Effector CD4-positive, alpha-beta T cell (primary cell): ENCODE measurements around the gene NID2.

Source experiments
- DNase-seq: peaks from one replicate; pipeline ENCODE4 v3.0.0-alpha.2; 2020

The NID2 gene

DNA sequence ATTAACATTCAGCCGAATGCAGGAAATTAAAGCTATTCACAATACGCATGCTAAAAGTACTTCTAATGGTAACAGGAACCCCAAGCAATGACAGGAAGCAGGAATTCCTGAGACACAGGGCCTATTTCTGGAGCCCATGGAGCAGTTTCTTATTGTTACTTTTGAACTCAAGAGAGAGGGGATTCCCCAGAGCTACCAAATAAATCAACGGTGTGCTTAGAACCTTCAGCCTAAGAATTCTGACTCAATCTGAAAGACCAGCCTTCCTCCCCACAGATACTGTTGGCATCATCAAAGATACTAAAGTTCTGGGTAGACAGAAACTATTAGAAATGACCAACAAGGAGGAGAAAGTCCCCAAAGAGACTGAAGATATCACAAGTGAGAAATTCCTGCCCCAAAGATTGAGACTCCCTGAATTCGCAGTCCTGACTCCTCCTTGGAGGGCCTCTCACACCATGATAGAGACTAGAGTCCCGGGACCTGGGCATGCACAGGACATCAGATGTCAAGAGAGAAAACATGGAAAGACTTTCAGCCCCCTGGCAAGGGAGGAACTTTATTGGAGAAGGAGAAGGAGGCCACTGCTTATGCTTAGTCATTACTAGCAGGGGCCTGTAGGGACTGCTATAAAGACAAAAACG, 46.8 kb downstream of the NID2 start:
- no peak for DNase-seq

DNA sequence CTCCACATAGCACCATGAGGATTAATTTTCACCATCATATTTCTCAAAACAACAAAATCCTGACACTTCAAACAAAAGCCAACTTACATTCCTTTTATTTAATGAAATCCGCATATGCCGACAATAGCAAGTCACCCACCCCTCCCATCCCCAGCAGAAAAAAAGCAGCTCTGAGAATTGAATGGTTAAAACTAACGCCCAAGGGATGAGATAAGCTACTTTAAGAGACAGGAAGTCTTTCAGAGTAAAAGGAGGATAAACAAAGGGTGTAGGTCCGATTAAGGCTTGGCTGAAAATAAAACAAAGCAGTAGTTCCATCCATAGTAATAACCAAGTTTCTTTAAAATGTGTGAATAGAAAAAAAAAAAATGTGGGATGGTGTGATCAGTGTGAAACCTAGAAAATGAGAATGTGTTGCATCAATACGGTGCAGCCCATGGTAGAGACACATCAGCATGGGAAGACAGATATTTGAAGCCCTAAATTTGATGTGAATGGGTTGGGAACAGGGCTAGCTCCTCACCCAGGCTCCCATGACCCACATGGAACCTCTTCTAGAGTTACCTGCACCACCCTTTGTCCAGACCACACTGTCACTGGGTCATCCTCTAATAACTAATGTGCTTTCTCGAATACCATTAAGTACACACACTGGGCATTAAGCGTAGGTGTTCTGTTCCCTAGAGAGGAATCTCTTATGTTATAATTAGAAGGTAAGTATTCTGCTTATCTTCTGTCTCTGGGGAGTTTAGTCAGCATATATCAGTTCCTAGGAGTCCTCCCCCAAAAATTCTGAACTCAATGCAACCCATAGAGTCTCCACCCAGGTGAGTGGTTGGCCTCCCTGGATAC, 47.8 kb downstream of the NID2 start:
- DNase-seq: no peak

DNA sequence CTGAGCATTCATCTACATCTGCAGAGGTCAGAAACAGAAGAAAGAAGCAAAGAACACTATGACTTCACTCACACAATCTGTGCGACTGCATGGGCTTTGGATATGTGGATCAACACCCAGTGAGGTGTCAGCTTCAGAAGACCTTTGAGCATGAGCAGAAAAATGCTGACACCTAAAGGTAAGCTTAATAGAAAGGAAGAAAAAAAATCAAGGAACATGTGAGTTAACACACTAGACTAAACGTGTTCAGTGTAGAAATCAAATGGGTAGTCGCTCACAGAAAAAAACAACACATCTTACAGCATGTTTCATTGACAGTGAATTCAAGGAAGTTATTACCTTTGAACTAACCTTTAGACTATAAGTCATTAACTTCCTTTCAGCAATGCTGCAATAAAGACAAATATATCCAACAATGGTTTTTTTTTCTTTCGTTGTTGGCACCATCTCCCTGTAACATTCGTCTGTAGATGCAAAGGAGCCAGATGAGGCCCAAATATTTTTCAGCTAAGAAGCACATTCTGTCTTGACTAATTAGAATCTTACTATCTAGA, 48.6 kb downstream of the NID2 start:
- no peak for DNase-seq

DNA sequence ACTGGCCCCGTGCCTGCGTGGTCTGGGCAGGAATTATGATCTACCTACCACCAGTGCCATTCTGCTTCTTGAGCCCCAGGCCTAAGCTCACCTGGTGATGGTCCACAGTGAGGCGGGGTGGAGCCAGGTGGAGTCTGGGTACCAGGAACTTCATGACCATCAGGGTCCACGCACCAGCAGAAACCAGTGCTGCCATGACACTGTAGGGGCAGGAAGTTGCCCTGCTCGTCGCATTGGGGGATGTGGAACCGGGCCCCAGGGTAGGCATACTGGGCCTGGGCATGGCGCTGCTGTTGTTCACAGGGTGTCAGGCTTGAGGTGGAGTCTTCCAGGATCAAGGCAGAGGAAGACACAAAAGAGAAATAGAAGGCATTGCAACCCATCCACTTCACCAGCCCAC, 49.9 kb downstream of the NID2 start:
- no peak for DNase-seq

DNA sequence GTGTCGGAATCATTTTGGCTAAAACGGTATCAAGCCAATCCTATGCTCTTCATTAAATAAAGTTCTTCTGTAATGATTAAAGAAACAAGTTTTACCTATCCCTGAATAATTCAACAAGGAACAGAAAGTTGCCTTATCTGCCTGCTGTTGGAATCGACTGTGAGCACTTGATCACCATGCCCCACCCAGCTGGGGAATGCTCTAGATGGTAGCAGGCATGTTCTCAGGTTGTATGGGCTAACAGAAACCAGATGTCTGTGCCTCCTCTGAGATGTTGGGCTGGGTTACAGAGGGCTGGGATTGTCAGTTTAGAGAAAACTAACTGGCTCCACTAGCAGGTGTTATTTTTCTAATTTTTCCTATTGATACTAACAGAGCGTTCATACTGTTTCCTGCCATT, 50.6 kb downstream of the NID2 start:
- DNase-seq: no peak

DNA sequence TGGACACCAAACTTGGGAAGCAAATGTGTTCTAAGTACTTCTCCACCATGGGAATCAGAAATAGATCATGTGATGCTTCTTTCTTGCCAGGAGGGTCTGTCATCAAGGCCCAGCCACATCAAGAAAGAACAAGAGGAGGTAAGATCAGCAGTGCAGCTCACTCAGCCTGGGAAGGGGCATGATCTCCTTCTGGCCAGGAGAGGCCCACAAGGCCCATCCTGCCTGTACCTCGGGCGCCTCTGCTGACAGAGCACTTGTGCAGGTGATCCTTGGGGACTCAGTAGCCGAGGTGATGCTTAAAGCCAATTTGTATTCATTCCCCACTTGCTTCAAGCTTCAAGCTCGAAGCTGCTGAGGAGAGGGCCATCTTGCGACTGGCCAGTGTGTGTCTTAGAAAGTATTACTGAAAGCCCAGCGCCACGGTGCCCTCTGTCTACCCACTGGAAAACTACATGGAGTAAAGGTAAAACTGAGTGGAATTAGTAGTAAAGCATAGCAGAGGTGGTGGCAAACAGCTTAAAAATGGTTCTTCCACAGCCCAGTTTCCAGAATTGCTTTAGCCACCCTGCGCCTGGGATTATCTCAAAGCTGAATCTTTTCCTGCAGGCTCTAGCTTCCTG, 53.3 kb downstream of the NID2 start:
- no peak for DNase-seq

DNA sequence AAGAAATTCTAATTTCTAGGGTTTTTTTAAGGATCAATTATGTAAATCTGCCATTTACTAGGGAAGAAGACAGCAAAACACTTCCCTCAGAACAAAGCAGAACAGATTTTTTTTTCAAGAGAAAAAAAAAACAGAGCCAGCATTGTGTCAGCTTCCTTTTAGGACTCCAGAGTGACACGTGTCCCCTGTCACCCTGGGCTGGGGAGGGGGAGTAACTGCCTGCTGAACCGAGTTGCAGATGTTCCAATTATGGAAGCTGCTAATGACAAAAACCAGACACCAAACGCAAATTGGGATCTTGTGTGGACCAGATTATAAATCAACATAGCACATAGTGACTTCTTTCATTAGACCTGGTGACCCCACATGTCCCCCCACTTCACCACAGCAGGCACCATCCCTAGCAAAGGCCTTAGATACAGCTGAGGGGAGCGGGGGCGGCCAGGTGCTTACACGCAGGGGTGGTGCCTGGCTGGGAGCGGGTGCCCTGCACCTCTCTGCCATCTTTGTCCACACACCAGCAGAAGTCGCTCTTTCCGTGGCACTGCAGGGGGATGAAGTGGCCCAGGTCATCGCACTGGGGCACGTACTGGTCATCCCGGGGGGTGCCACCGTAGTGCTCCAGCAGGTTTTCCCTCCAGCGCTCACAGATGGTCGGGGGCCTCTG, 54.1 kb downstream of the NID2 start:
- no peak for DNase-seq

DNA sequence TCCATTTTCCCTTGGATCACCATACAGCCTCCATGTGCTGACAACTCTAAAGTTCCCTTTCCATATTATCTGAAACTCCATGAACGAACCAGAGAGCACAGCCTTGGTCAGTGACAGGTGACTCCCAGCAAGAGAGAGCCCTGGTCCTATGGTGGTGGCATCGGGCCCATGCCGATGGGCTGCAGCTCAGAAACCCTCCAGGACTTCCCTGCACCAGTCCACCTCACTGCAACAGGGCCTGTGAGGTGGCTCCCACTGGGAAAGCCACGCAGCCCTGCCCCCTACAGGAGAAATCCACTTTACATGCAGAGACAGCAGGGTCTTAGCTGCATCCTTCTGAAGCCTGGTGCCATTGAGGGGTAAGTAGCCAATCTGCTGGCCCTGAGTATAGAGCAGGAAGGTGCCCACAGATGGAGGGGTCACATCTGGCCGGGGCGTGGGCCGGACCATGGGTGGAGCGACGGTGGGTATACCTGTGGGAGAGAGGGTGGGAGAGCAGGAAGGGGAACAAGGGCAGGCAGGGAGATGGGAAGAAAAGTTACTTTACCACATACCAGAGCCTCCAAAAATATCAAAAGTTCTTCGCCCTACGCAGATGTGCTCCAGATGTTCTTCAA, 54.8 kb downstream of the NID2 start:
- DNase-seq: no peak

DNA sequence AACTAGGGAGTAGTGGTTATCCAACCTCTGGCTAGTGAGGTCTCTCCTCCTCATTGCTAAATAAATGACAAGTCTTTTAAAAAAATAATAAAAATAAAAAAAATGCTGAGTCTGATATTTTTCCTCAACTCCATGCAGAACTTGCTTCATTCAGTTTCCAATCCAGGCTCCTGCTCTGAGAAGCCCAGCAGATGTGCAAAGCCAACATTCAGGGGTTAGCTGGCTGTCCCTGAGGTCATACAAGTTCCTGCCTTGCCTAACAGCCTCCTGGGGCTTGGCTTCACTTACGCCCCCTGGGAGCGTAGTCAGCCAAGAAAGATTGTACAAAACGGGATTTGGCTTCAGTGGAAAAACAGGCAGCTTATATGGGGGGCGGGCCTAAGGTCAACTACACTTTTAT, 56.2 kb downstream of the NID2 start:
- DNase-seq: no peak

DNA sequence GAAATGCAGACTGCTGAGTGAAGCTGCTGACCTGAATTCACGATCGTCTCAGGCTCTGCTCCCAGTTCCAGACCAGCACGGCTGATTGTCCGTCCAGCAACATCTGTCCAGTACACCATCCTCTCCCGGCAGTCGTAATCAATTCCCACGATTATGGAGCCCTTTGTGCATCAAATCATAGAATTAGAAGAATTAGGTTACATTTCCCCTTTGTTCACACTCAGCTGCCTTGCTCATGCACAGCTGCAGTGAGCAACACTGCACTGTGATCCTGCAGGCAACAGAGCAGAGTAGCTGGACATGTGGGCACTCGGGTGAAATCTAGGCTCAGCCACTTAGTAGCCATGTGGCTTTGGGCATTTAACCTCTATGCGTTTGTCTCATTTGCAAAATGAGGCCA, 57.3 kb downstream of the NID2 start:
- DNase-seq: no peak

DNA sequence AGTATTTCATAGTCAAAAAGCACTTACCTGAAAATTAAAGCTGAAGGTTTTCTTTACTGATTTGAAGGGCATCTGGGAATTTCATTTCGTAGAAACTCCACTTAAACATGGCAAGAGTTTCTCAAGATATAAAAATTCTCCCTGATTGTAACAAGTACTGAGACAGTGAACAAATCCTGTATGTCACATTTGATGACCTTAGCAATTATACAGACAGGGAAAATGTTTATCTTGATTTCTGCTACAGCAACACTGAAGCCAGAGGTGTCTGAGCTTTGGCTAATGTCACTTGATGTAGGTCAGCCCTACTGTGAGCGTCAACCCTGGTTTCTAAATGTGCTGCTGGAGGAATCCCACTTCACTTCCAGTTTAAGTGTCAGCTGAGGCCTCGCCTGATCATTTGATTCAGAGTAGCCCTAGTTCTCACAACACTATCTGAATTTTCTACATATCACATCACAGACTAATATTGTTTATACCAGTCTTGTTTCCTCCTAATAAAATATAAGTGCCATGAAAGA, 58.6 kb downstream of the NID2 start:
- DNase-seq: no peak

DNA sequence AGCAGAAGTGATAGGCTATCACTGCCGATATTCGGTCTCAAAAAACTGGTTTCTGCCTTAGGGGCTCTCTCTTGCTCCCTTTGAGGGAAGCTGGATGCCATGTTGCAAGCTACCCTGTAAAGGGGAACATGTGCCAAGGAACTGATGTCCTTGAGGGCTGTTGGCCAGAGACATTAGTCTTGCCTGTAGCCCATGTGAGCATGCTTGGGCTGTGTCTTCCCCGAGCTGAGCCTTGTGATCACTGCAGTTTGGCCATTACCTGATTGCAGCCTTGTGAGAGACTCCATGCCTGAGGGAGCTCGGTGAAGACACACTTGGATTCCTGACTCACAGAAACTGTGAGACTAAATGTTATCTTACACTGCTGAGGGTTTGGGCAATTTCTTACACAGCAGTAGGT, 60.7 kb downstream of the NID2 start:
- no peak for DNase-seq

DNA sequence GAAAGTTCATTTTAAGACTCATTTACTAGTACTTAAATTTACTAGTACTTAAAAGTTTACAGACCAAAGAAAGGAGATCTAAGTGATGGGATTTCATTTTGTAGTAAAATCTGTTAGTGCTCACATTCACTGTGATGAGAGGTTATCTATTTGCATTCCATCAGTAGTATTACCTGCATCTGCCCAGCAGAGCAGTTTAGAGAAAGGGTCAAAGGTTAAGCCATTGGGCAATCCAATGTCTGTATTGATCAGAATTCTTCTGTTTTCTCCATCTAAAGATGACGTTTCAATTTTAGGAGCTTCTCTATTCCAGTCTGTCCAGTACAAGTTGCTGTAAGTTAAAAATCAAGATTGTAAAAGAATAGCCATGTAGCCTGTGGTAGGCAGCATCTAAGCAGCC, 61.2 kb downstream of the NID2 start:
- DNase-seq: no peak

DNA sequence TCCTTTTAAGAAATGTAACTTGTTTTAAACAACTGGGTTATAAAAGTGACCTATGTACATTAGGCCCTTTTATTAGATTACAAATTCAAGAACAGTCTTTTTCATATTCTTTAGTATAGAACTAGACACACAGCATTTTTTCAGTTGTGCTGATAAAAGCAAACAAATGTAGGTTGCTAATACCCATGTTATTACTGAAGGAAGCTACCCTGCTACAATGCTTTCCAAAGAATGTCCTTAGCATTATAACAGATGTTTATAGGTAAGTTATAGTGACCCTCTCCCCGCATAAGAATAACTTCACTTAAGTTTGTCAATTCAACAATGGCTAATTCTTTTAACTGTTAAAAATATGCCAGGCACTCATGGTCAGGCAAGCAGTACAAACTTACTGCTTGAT, 61.6 kb downstream of the NID2 start:
- DNase-seq: no peak

DNA sequence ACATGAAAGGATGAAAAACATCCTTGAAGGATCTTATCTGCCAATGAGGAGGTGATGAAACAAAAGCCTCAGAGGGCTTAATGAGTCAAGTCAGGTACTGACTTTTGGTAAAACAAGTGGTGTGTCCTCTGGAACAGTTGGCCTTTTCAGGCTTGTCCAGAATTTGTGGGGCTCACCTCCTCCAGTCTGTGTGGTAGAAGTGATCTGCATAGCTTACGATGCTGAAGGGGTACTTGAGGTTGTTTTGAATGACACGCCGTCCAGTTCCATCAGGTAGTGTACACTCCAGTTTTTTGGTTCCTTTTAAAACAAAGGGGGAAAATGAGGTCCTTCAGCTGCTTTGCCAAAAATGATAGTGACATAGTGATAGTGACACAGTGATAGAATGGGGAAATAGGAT, 62.5 kb downstream of the NID2 start:
- DNase-seq: no peak

DNA sequence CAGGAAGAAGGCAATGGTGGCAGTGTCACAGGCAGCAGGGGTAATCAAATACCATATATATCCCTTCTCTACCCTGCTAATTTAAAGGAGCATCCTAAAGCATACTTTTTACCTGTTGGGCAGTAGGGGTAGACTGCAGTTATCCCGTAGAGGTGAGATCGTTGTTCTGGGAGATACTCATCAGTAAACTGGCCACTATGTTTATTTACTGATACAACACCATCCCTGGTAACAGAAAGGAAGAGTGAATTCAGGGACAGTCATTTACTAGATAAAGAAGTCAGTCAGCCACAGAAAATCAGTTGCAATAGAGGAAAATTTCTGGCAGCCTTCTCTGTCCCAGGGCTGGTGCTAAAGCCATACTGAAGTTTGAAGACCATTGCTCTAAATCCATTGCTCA, 63.2 kb downstream of the NID2 start:
- DNase-seq: no peak

DNA sequence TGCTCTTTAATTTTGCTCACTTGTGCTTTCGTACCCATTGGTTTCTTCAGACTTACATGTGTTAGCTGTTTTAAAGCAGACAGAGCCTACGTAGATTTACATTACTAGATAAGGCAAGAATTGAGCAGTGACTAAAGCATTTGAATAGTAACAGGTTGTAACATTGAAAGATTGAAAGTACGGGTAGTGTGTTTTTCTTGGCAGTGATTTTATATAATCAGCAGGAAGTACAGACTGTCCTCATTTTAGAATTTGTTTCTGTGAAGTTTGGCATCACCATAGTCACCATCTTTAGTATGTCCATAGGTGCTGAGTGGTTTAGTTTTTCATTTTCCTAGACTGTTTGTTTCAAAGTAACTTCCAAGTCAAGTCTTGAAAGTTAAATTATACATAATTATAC, 65.5 kb downstream of the NID2 start:
- DNase-seq: no peak

DNA sequence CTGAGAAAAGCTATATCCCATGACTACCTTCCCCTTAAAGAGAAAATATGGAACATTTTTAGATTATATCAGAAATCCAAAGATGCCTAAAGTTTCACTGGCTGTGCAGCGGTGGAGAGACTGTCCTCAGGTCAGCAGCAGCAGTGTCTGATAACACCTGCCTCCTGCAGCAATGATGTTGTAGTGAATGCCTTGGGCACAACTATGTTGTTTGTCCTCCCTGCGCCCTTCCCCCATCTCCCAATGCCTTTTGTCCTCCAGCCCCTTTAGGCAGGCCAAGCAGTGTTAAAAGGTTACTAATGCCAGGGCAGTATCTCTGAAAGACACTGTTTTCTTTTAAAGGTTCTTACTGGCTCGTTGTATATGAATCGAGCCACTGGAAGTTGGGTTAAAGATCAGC, 66.3 kb downstream of the NID2 start:
- no peak for DNase-seq

DNA sequence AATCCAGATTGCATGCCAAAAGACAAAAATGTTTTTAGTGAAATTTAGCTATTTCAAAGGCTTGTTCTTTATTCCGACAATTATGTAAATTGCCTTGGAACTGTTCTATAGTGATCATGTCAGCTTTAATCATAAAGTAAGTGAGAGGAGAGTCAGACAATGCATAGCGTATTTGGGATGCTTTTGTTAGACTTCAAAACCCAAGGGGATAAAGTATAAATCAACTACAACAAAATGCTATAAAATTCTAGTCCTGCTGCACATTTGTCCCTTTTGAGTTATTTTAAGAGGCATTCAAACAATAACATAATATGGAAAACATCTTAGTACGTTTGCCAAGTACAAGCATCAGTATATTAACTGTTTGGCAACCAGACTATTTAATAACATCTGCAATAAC, 68.2 kb downstream of the NID2 start:
- no peak for DNase-seq

DNA sequence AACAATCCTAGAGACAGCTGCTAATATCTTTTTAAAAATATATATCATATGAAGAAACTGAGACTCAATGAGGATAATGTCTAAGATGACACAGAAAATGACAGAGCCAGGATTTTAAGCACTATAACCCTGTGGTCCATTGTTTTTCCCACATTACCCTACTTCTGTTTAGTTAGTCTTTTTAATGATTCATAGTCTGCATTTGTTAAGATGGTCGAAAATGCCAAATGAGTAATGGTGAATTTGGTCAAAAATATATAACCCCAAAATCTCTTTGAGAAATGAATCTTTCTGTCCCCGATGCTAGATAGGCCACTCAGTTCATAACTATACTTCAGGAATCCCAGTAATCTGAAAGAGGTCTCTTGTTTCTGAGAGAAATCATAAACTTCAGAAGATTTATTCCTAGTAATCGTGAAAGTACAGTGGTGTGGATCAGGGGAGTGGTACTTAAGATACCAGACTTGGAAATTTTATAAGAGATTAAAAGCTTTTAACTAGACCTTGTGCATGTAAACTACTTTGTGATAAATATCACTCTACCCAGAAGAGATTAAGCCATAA, 68.8 kb downstream of the NID2 start:
- DNase-seq: no peak

DNA sequence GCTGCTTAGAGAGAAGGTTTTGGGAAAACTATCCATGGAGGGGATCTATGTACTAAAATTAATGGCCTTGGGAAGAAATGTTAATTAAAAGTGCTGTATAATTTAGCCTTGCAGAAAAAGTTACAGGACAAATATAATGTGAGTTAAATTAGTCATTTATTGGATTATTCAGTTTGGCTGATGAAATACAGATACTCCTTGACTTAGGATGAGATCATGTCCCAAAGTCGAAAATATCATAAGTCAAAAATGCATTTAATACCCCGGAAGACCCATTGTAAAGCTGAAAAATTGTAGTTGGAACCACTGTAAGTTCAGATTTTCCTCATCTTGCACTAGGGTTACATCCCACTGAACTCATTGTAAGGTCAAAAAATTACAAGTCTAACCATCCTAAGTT, 69.8 kb downstream of the NID2 start:
- no peak for DNase-seq

DNA sequence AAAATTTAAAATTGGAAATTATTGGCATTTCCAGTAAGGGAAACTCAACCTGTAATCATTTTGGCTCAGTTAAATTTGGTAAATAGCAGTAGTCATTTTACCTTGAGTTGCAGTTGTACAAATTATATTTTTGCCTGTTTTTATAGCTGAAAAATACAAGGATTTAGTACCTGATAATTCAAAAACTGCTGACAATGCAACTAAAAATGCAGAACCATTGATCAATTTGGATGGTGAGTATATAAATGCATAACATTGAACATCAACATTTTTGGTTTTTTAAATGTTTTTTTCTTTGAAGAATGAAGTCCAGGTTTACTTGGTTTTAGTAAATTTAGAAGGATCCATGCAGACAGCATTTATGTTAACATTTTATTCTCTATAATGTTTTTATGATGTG, 70.5 kb downstream of the NID2 start:
- DNase-seq: no peak
